ENCODE results near the gene LRRC45. TPM values are rescaled to one million over a fixed set of nuclear protein-coding genes. Genes with fewer than 3 reads are reported as not detected.
A peak's percentile ranks its signal among the peaks of the same experiment; 100 is the strongest.

Gene LRRC45
- total and polyA plus RNA-seq, 9 of the 15 experiments (the other 6 are each of a cell fraction or from before 2014, with no cell fraction given) = 3.5 to 21.5 (median 11.2) TPM; not detected in 2

DNA sequence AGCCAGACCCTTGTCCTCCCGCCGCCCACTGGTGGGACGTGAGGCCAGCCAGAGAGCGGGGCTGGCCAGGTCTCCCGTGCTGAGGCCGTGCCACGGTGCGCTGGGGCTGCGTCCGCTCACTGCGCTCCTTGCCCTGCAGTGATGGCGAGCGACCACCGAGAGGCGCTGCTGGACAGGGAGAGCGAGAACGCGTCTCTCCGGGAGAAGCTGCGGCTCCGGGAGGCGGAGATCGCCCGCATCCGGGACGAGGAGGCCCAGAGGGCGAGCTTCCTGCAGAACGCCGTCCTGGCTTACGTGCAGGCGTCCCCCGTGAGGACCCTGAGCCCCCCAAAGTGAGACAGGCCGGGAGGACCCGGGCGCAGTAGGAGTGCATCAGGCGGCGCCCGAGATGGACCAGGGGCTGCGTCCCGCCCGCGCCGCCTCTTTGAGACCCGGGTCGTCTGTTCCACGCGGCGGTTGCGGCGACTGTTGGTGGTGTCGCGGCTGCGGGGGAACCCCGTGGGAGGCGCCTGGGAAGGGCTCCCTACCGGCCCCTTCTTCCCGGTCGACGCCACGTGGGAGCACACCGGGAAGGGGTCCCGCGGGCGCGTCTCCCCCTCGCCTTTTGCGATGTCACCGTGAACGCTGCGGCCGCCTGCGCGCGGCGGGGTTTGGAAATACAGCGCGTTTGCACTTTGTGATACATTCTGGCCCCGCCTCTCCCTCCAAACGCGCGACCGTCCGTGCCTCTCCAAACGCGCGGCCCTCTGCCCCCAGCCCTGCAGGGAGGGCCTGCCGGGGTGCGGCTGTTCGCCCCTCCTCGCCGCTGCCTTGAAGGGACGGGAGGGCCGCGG lies 7.6 kb downstream of the LRRC45 start (continued):
- TF ChIP-seq, protein P1, sequence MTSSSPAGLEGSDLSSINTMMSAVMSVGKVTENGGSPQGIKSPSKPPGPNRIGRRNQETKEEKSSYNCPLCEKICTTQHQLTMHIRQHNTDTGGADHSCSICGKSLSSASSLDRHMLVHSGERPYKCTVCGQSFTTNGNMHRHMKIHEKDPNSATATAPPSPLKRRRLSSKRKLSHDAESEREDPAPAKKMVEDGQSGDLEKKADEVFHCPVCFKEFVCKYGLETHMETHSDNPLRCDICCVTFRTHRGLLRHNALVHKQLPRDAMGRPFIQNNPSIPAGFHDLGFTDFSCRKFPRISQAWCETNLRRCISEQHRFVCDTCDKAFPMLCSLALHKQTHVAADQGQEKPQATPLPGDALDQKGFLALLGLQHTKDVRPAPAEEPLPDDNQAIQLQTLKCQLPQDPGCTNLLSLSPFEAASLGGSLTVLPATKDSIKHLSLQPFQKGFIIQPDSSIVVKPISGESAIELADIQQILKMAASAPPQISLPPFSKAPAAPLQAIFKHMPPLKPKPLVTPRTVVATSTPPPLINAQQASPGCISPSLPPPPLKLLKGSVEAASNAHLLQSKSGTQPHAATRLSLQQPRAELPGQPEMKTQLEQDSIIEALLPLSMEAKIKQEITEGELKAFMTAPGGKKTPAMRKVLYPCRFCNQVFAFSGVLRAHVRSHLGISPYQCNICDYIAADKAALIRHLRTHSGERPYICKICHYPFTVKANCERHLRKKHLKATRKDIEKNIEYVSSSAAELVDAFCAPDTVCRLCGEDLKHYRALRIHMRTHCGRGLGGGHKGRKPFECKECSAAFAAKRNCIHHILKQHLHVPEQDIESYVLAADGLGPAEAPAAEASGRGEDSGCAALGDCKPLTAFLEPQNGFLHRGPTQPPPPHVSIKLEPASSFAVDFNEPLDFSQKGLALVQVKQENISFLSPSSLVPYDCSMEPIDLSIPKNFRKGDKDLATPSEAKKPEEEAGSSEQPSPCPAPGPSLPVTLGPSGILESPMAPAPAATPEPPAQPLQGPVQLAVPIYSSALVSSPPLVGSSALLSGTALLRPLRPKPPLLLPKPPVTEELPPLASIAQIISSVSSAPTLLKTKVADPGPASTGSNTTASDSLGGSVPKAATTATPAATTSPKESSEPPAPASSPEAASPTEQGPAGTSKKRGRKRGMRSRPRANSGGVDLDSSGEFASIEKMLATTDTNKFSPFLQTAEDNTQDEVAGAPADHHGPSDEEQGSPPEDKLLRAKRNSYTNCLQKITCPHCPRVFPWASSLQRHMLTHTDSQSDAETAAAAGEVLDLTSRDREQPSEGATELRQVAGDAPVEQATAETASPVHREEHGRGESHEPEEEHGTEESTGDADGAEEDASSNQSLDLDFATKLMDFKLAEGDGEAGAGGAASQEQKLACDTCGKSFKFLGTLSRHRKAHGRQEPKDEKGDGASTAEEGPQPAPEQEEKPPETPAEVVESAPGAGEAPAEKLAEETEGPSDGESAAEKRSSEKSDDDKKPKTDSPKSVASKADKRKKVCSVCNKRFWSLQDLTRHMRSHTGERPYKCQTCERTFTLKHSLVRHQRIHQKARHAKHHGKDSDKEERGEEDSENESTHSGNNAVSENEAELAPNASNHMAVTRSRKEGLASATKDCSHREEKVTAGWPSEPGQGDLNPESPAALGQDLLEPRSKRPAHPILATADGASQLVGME (CRISPR knock-in tag; IDR thresholded peaks at IDR 0.05) = peak; percentile 59; the same call in 1 of the 2 replicates
- peak; percentile 20; the same call in 1 of the 2 replicates for TF ChIP-seq MYC (IDR thresholded peaks at IDR 0.05; ENCODE audit: low read depth, low read length)
- TF ChIP-seq MYC (CRISPR knock-in tag; IDR thresholded peaks at IDR 0.05; ENCODE audit: borderline replicate concordance, low read depth) = peak; percentile 91; the same call in 1 of the 2 replicates
- peak; percentile 83 for TF ChIP-seq CC2D1A (IDR thresholded peaks at IDR 0.05)
- TF ChIP-seq HNRNPL (IDR thresholded peaks at IDR 0.05; ENCODE audit: low read depth, low read length) = 0 out of 2 replicates have a peak, but pooled peaks have one; percentile 10
- 0 out of 2 replicates have a peak, but pooled peaks have one; percentile 49 for TF ChIP-seq ZNF766 (CRISPR knock-in tag; conservative IDR thresholded peaks at IDR 0.05)
- TF ChIP-seq, protein P2, sequence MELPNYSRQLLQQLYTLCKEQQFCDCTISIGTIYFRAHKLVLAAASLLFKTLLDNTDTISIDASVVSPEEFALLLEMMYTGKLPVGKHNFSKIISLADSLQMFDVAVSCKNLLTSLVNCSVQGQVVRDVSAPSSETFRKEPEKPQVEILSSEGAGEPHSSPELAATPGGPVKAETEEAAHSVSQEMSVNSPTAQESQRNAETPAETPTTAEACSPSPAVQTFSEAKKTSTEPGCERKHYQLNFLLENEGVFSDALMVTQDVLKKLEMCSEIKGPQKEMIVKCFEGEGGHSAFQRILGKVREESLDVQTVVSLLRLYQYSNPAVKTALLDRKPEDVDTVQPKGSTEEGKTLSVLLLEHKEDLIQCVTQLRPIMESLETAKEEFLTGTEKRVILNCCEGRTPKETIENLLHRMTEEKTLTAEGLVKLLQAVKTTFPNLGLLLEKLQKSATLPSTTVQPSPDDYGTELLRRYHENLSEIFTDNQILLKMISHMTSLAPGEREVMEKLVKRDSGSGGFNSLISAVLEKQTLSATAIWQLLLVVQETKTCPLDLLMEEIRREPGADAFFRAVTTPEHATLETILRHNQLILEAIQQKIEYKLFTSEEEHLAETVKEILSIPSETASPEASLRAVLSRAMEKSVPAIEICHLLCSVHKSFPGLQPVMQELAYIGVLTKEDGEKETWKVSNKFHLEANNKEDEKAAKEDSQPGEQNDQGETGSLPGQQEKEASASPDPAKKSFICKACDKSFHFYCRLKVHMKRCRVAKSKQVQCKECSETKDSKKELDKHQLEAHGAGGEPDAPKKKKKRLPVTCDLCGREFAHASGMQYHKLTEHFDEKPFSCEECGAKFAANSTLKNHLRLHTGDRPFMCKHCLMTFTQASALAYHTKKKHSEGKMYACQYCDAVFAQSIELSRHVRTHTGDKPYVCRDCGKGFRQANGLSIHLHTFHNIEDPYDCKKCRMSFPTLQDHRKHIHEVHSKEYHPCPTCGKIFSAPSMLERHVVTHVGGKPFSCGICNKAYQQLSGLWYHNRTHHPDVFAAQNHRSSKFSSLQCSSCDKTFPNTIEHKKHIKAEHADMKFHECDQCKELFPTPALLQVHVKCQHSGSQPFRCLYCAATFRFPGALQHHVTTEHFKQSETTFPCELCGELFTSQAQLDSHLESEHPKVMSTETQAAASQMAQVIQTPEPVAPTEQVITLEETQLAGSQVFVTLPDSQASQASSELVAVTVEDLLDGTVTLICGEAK (IDR thresholded peaks at IDR 0.05) = 0 out of 2 replicates have a peak, but pooled peaks have one; percentile 42
- TF ChIP-seq, protein P2 (CRISPR knock-in tag; IDR thresholded peaks at IDR 0.05) = no peak
- no peak for TF ChIP-seq HMG20B (CRISPR knock-in tag; IDR thresholded peaks at IDR 0.05)
- TF ChIP-seq TEAD1 (CRISPR knock-in tag; IDR thresholded peaks at IDR 0.05) = peak in 1 of 2 experiments; percentile 58; a peak in 1 of 4 replicates
- no peak; the same call in 1 of the 2 replicates for TF ChIP-seq NCOA6 (IDR thresholded peaks at IDR 0.05)
- peak; percentile 51; the same call in 1 of the 2 replicates for TF ChIP-seq NFE2 (IDR thresholded peaks at IDR 0.05; ENCODE audit: low read depth)
